ENCODE results near the gene ATG2B.

- TF ChIP-seq, protein P1, sequence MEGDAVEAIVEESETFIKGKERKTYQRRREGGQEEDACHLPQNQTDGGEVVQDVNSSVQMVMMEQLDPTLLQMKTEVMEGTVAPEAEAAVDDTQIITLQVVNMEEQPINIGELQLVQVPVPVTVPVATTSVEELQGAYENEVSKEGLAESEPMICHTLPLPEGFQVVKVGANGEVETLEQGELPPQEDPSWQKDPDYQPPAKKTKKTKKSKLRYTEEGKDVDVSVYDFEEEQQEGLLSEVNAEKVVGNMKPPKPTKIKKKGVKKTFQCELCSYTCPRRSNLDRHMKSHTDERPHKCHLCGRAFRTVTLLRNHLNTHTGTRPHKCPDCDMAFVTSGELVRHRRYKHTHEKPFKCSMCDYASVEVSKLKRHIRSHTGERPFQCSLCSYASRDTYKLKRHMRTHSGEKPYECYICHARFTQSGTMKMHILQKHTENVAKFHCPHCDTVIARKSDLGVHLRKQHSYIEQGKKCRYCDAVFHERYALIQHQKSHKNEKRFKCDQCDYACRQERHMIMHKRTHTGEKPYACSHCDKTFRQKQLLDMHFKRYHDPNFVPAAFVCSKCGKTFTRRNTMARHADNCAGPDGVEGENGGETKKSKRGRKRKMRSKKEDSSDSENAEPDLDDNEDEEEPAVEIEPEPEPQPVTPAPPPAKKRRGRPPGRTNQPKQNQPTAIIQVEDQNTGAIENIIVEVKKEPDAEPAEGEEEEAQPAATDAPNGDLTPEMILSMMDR (conservative IDR thresholded peaks at IDR 0.05; ENCODE audit: low read depth, low read length) = no peak
- no peak for TF ChIP-seq POLR2A (IDR thresholded peaks at IDR 0.05; ENCODE audit: low read depth, low read length)
- TF ChIP-seq SMC3 (IDR thresholded peaks at IDR 0.05; ENCODE audit: low read depth, low read length) = no peak
- no peak for TF ChIP-seq RCOR1 (IDR thresholded peaks at IDR 0.05; ENCODE audit: insufficient replicate concordance, low read length)
- no peak for TF ChIP-seq MAZ (IDR thresholded peaks at IDR 0.05; ENCODE audit: borderline replicate concordance, low read depth, low read length)
- TF ChIP-seq, protein P2, sequence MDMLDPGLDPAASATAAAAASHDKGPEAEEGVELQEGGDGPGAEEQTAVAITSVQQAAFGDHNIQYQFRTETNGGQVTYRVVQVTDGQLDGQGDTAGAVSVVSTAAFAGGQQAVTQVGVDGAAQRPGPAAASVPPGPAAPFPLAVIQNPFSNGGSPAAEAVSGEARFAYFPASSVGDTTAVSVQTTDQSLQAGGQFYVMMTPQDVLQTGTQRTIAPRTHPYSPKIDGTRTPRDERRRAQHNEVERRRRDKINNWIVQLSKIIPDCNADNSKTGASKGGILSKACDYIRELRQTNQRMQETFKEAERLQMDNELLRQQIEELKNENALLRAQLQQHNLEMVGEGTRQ (IDR thresholded peaks at IDR 0.05; ENCODE audit: low read depth, low read length) = no peak
- no peak for TF ChIP-seq NFE2L2 (IDR thresholded peaks at IDR 0.05; ENCODE audit: low read depth, low read length)
- no peak for TF ChIP-seq RFX5 (IDR thresholded peaks at IDR 0.05; ENCODE audit: low read depth, low read length)
- TF ChIP-seq MXI1 (IDR thresholded peaks at IDR 0.05; ENCODE audit: borderline replicate concordance, low read depth, low read length) = no peak
- TF ChIP-seq BHLHE40 (IDR thresholded peaks at IDR 0.05; ENCODE audit: low read depth, low read length) = no peak
- TF ChIP-seq FOS (IDR thresholded peaks at IDR 0.05; ENCODE audit: low read depth, low read length) = no peak
Measured at GRCh38 chr14:96352708-96353107, 10.4 kb downstream of the ATG2B start.

All from IMR-90 (cell line).